ENCODE data around the gene ADORA1. TPM values are rescaled to one million over a fixed set of nuclear protein-coding genes. Genes with fewer than 3 reads are reported as not detected.

The ADORA1 gene
- total RNA-seq, 1 donor from 2014 or later, result not detected

GRCh38 chr1:203117611-203118575 lies 9.6 kb upstream of the ADORA1 start:
- no peaks in the 10 kb centered on the region for H3K9me3 Mint-ChIP-seq
- H3K27ac Mint-ChIP-seq, result no peak overlapping the region
- ChIA-PET POLR2A (no interaction called here), CTCF (interaction anchor here (0.9 to 1.7 kb wide), 11 partner anchors 9 to 370 kb away, joined by 3 to 25 read pairs (median 4); no protein-coding TSS in a partner anchor)
- peaks cover 49% of the 10 kb centered on the region for H3K27me3 Mint-ChIP-seq
- H3K36me3 Mint-ChIP-seq (ENCODE audit: low read depth), result no peaks in the 10 kb centered on the region
- intact Hi-C loops (cut with micrococcal nuclease), result loop anchor here (1.0 kb wide), 2 partner anchors 98 to 369 kb away; no protein-coding TSS in a partner anchor
- DNase-seq, result no peak
- no peak overlapping the region for H3K4me3 Mint-ChIP-seq
- no peak for TF ChIP-seq CTCF (IDR thresholded peaks at IDR 0.05)
- H3K4me1 Mint-ChIP-seq, result peaks cover 2% of the 10 kb centered on the region
- ATAC-seq (ENCODE audit: low read depth), result peak; percentile 60

GRCh38 chr1:203120325-203121153 lies 7.0 kb upstream of the ADORA1 start:
- POLR2A ChIA-PET, result no interaction called here
- peaks cover 54% of the 10 kb centered on the region for H3K27me3 Mint-ChIP-seq
- no peaks in the 10 kb centered on the region for H3K36me3 Mint-ChIP-seq (ENCODE audit: low read depth)
- peaks cover 2% of the 10 kb centered on the region for H3K4me1 Mint-ChIP-seq
- H3K9me3 Mint-ChIP-seq, result no peaks in the 10 kb centered on the region
- no peak for TF ChIP-seq CTCF (IDR thresholded peaks at IDR 0.05)
- no peak overlapping the region for H3K4me3 Mint-ChIP-seq
- no peak overlapping the region for H3K27ac Mint-ChIP-seq
- no peak for DNase-seq
- ATAC-seq (ENCODE audit: low read depth), result no peak
- intact Hi-C loops (cut with micrococcal nuclease), result no loop called here
- CTCF ChIA-PET, result interaction anchor here (0.6 to 1.0 kb wide), 2 partner anchors 8 to 96 kb away, joined by 3 read pairs; no protein-coding TSS in a partner anchor

DNA sequence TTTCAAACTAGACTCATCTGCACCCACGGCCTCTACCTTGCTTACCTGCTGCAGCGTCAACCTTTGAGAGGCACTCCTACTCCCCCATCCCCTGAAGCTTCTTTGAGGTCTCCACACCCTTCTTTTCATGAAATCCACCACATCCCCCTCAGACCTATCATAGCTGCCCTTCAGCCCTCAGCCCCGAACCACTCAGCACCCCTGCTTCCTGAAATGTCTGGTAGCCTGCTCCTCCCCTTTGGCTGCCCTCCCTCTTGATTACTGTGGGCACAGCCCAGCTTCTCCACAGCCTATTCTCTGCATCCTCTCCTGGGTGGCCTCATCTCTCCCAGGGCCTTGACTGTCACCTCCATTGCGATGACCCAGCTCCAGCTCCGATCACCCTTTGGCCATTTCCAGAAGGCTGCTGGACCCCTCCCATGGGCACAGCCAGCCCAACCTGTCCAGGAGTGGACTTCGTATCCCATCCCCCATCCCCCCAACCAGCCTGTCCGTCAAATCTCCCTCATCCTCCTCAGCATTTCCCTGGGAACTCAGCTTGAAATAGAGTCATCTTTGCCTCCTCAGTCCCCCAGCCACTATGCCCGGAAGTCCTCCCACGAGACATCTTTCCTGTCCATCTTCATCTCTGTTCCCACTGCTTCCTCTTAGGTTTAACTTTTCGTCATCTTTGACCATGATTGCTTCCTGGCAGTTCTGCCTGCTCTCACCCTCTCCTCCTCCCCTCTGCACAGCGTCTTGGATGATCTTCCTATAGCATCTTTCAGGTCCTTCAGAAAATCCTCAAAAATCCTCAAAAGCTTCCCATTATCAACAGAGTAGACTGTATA lies 6.1 kb upstream of the ADORA1 start:
- Mint-ChIP-seq H3K9me3 (no peaks in the 10 kb centered on the region), H3K36me3 (ENCODE audit: low read depth) (no peaks in the 10 kb centered on the region), H3K27me3 (peaks cover 57% of the 10 kb centered on the region), H3K4me3 (no peak overlapping the region), H3K4me1 (peaks cover 4% of the 10 kb centered on the region), H3K27ac (no peak overlapping the region)
- intact Hi-C loops (cut with micrococcal nuclease), result no loop called here
- DNase-seq (no peak), ATAC-seq (ENCODE audit: low read depth) (no peak)
- TF ChIP-seq CTCF (IDR thresholded peaks at IDR 0.05), result no peak
- ChIA-PET POLR2A (no interaction called here), CTCF (interaction anchor here (0.6 to 1.0 kb wide), 2 partner anchors 9 to 95 kb away, joined by 3 read pairs; no protein-coding TSS in a partner anchor)

DNA sequence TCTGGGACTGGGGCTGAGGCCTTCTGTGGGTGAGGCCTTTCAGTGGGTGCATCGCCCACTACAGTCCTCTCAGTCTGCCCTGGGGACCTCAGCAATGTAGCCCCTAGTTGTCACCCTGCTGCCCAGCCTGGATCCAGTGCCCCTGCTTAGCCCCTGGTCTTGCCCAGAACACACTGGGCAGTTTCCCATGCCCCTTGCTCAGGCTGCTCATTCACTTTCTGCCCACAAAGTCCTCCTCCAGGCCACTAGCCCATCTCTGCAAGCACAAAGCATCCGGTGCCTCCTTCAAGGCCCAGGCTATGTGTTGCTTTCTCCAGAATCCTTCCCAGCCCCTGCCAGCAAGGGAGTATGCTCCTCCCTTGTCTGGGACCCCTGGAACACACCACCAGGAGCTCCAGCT lies 5.4 kb upstream of the ADORA1 start:
- H3K36me3 Mint-ChIP-seq (ENCODE audit: low read depth), result no peaks in the 10 kb centered on the region
- no peak for TF ChIP-seq CTCF (IDR thresholded peaks at IDR 0.05)
- POLR2A ChIA-PET, result no interaction called here
- CTCF ChIA-PET, result no interaction called here
- H3K4me1 Mint-ChIP-seq, result peaks cover 8% of the 10 kb centered on the region
- H3K9me3 Mint-ChIP-seq, result no peaks in the 10 kb centered on the region
- intact Hi-C loops (cut with micrococcal nuclease), result no loop called here
- H3K27me3 Mint-ChIP-seq, result peaks cover 60% of the 10 kb centered on the region
- ATAC-seq (ENCODE audit: low read depth) (no peak), DNase-seq (no peak)
- H3K27ac Mint-ChIP-seq, result no peak overlapping the region
- no peak overlapping the region for H3K4me3 Mint-ChIP-seq
